HEK293 (cell line): ENCODE measurements around the gene SSR1.

Experiments used
- BCL11B ChIP-seq: fragments of 450-650 bp; formaldehyde crosslinking; IDR thresholded peaks from 2 replicates; pipeline ENCODE4 v1.5.1; 2016; ENCODE audit warnings: low read depth, missing biosample characterization, missing genetic modification characterization
- CTCF ChIP-seq: fragments of 450-650 bp; formaldehyde crosslinking; IDR thresholded peaks from 2 replicates; pipeline ENCODE4 v1.5.1; 2016; ENCODE audit warnings: missing biosample characterization, missing genetic modification characterization
- KLF1 ChIP-seq: fragments of 450-650 bp; formaldehyde crosslinking; IDR thresholded peaks from 2 replicates; pipeline ENCODE4 v1.5.1; 2016; ENCODE audit warnings: missing biosample characterization, missing genetic modification characterization
- PRDM1 ChIP-seq: fragments of 450-650 bp; formaldehyde crosslinking; IDR thresholded peaks from 2 replicates; pipeline ENCODE4; 2016; ENCODE audit warnings: missing biosample characterization, missing genetic modification characterization
- PRDM4 ChIP-seq: fragments of 450-650 bp; formaldehyde crosslinking; IDR thresholded peaks from 2 replicates; pipeline ENCODE4 v1.5.1; 2017; ENCODE audit warnings: missing biosample characterization, missing genetic modification characterization
- RBAK ChIP-seq: fragments of 450-650 bp; formaldehyde crosslinking; IDR thresholded peaks from 2 replicates; pipeline ENCODE4 v1.5.1; 2016; ENCODE audit warnings: missing biosample characterization, missing genetic modification characterization
- REST ChIP-seq: fragments of 450-650 bp; formaldehyde crosslinking; IDR thresholded peaks from 2 replicates; pipeline ENCODE4 v1.5.1; 2016; ENCODE audit warnings: missing biosample characterization, missing genetic modification characterization
- ZNF404 ChIP-seq: fragments of 450-650 bp; formaldehyde crosslinking; IDR thresholded peaks from 2 replicates; pipeline ENCODE4 v1.5.1; 2017; ENCODE audit warnings: missing biosample characterization, missing genetic modification characterization
- TF ChIP-seq, protein P1 (sequence below): fragments of 450-650 bp; formaldehyde crosslinking; IDR thresholded peaks from 2 replicates; pipeline ENCODE4 v1.5.1; 2016; ENCODE audit warnings: missing biosample characterization, missing genetic modification characterization

DNA sequence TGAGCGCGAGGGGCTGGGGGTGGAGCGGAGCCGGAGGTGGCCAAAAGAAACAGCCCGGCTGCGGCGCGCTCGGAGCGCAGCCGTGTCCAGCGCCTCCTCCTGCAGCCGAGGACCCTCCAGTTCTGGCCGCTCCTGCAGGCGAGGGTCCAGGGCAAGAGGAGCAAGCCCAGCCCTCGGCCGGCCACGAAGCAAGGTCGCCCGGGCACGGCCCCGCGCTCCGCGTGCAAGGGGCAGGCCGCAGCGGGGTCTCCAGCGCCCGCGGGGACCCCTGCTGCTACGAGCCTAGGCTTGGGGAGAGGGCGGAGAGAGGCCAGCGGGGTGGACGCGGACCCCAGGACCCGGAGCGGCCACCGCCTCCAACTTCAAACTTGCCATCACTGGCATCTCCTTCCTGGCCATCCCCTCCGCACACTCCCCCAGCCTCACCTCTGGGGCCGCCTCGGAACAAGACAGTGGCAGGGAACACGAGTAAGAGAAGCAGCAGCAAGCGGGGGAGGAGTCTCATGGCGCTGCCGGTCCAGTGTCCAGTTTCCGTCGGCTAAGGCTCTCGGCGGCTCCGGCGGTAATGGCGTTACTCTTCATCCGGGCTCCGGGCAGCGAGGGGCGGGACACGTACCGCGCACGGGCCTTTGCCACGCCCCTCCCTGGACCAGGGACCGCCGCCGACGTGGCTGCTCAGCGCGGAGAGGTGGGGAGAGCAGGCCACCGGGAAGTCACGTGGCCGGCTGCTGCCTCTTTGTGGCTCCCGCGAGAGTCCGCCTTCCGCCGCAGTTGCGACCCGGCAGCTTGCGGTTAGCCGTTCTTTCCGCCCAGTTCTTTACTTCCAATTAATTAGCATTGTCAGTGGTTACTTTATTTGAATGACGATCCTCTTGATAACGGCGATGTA is at the start of gene SSR1:
- 0 out of 2 replicates have a peak, but pooled peaks have one; percentile 18 for TF ChIP-seq CTCF
- TF ChIP-seq, protein P1, sequence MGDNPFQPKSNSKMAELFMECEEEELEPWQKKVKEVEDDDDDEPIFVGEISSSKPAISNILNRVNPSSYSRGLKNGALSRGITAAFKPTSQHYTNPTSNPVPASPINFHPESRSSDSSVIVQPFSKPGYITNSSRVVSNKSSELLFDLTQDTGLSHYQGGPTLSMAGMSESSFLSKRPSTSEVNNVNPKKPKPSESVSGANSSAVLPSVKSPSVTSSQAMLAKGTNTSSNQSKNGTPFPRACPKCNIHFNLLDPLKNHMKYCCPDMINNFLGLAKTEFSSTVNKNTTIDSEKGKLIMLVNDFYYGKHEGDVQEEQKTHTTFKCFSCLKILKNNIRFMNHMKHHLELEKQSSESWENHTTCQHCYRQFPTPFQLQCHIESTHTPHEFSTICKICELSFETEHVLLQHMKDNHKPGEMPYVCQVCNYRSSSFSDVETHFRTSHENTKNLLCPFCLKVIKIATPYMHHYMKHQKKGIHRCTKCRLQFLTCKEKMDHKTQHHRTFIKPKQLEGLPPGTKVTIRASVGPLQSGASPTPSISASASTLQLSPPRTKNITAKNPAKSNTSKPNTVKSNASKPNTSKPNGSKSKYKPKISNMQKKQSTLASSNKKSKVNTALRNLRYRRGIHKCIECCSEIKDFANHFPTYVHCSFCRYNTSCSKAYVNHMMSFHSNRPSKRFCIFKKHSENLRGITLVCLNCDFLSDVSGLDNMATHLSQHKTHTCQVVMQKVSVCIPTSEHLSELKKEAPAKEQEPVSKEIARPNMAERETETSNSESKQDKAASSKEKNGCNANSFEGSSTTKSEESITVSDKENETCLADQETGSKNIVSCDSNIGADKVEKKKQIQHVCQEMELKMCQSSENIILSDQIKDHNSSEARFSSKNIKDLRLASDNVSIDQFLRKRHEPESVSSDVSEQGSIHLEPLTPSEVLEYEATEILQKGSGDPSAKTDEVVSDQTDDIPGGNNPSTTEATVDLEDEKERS (tag by site-specific recombination), result no peak
- TF ChIP-seq RBAK (tag by site-specific recombination), result no peak
- TF ChIP-seq BCL11B (tag by site-specific recombination), result no peak; the same call in 1 of the 2 replicates
- TF ChIP-seq KLF1 (tag by site-specific recombination), result peak; percentile 80
- no peak for TF ChIP-seq PRDM1 (tag by site-specific recombination)
- TF ChIP-seq PRDM4, result 0 out of 2 replicates have a peak, but pooled peaks have one; percentile 19
- no peak for TF ChIP-seq REST (tag by site-specific recombination)
- no peak for TF ChIP-seq ZNF404 (tag by site-specific recombination)
